Stimulated activated CD8-positive, alpha-beta memory T cell treated with anti-CD3 and anti-CD28 coated beads, Interleukin-2, amount 100 ng/mL, for 1 hour (primary cell): ENCODE results near the gene ZNF618.

Experiments used
- DNase-seq, 2 donors: peaks; one replicate each; pipeline ENCODE4 v3.0.0-alpha.2; 2020; ENCODE audit warnings: low read depth in 2 of 2

Gene ZNF618

DNA sequence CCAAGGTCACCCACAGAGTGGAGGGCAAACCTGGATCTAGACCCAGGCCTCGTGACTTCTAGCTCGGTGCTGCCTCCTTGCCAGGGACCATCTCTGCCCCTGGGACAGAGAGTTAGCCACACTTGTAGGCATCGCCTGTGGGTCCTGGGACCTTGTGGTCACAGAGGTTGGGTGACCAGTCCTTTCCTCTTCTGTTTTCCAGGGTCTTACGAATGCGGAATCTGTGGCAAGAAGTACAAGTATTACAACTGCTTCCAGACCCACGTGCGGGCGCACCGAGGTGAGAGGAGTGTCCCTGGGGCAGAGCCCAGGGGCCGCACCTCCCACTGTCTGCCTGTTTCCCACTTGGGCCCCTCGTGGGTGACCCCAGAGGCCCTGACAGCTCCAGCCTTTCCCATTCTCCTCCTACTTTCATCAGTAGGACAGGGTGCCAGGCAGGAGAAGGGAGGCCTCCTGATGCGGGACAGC, 125.7 kb downstream of the ZNF618 start:
- DNase-seq: no peak

DNA sequence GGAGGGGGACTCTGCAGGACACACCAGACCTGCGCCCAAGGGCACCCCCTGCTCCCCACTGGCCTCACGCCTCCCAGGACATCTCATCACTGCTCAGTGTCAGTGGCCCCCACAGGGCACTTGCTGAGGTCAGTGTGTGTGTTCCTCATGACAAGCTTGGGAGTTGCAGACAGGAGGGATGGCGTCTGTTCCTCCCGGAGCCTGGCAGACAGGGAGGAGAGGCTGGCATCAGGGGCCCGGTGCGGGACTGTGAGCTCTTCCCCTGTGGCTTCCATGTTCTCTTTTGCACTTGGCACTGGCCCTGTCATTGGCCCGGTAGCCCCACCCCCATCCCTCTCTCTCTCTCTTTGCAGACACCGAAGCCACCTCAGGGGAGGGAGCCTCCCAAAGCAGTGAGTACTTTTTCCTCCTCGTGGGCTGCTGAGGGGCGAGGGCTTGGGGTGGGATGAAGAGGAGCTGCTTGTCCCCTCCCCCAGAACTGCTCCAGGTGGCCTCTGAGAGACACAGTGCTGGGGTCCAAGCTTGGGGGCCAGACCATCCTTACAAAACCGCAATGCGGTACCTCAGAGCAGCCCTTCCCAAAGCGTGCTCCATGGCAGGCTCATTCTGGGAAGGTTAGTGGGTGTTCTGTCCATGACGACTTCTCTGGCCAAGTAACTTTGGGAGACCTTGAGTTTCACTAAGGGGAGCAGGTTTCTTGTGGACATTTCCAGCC, 126.3 kb downstream of the ZNF618 start:
- DNase-seq: no peak

DNA sequence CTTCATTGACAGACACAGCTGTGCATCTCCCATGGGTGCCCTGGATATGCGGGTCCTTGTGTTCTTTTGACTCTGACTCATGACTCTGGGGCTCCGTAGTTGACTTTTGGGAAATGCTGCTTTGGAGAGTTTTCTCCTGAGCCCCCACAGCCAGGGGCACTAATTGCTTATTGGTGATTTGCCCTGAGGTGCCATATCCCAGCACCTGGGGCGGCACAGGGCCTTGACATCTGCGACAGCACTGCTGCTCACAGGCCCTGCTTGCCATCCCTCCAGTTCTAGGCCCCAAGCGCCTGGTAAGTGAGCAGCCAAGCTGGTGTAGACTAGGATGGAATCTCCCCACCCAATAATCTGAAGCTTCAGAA, 126.9 kb downstream of the ZNF618 start:
- no peak for DNase-seq

DNA sequence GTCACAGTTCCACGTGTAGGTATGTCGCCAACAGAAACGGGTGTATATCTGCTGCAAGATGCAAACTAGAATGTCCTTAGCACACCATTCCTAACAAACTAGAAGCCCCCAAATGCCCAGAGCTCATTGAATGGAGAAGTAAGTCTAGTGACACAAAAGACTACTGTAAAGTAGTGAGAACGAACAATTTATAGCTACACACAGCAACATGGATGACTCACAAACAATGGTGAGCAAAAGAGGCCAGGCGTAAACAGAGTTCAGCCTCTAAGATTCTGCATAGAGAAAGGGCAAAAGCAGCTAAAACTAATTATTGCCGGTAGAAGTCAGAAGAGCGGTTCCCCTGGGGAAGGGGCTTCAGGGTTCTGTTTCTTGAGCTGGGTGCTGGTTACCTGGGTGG, 127.2 kb downstream of the ZNF618 start:
- DNase-seq: no peak

DNA sequence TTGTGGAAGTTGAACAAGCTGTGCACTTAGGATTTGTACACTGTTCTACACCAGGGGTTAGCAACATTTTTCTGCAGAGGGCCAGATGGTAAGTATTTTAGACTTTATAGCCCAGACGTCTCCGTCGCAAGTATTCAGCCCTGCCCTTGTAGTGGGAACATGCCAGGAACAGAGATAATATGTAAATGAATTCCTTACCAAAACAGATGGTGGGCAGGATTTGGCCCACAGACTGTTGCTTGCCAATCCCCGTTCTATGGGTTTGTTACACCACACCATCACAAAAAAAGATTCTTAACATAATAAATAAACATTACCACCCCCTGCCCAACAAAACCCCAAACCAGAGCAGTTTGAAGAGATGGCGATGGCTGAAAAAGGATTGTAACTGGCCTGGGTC, 127.6 kb downstream of the ZNF618 start:
- no peak for DNase-seq

DNA sequence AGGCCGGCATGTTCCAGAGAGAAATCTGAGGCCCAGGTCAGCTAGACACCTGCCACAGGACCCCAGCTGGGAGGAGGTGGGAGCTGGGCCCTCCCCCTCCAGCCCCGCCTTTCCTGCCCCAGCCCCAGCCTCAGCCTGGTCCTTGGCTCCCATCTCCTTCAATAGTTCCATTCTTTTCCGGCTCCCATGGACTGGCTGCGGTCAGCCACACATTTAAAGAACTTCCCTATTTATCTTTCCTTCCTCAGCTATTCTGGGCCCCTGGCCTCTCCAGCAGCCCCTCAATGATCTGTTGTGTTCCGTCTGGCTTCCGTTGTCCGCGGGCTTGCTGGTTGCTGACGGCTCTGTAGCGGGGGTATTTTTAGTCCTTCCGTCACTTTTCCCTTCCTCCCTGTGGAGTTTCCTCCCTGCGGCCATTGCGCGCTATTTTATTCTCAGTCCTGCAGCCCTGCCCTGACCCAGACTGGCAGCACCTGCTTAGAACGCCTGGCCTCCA, 128.2 kb downstream of the ZNF618 start:
- no peak for DNase-seq

DNA sequence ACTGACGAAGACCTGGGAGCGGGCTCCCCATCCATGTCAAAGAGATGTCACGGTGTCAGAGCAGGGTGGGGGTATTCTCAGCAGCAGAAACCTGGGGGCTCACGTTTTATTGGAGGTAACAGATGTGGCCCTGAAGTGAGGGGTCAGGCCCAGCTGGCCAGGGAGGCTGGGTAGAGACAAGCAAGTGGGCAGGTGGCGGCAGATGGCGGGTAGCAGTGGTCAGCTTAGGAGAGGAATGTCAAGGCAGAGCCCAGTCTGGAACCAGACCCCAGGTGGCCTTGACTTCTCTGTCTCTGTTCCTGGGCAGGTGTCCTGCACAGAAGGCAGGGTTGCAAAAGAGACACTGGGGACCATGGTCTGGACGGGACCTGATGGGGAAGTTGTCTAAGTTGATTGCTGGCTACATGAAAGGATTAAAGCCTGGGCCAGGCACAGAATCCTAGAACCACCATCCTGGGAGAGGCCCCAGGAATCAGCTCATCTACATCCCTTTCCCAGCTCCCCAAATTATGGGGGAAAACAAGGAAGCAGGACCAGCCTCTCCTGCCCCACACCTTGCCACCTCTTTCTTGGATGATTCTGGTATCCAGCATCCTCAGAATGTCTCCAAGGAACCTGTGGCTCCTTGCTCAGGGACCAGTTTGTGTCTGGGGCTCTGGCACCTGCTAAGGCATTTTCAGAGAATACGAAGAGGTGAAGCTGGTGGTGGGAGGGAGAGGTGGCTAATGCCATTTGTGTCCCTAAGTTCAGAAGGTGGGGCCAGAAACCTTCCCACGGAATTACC, 129.5 kb downstream of the ZNF618 start:
- DNase-seq: no peak

DNA sequence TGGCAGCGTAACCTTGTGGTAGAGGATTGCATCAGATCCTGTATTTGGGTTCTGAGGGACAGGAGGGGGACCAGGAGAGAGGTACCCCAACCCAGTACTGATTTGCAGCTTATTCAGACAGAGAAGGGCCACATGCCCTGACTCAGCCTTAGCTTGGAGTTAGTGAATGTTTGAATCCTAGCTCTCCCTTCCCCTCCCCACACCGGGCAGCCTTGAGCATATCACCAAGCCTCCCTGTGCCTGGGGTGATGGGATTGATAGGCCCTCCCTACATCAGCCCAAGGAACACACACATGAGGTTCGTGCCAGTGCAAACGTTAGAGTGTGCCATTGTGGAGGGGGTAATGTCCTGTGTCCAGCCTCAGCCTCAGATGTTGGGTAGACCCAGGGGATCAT, 130.0 kb downstream of the ZNF618 start:
- DNase-seq: no peak

DNA sequence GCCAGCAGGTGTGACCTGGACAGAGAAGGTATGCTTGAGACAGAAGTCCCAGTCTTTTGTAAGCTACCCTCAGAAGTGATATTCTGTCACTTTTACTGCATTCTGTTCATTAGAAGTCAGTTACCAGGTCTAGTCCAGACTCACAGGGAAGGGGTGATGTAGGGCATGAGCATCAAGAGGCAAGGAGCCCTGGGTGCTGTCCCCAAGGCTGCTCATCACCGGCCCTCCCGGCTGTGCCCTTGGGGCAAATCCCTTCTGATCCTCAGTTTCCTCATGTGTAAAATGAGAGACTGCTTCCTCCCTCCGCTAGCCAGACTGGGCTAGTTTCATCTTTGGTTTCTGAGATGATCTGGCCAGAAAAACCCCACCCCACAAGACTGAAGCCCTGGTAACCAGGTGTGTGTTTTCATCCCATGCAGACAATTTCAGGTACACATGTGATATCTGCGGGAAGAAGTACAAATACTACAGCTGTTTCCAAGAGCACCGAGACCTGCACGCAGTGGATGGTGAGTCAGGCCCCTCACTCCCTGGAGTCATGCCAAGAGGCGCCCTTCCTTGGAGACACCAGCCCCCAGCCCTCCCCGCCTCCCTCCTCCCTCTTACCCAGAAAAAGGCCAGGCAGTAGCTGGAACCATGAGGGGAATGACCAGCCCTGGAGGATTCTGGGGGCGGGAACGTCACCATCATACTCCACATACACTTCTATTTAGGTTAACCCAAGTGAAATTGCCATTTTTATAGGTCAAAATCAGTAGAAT, 131.0 kb downstream of the ZNF618 start:
- no peak for DNase-seq

DNA sequence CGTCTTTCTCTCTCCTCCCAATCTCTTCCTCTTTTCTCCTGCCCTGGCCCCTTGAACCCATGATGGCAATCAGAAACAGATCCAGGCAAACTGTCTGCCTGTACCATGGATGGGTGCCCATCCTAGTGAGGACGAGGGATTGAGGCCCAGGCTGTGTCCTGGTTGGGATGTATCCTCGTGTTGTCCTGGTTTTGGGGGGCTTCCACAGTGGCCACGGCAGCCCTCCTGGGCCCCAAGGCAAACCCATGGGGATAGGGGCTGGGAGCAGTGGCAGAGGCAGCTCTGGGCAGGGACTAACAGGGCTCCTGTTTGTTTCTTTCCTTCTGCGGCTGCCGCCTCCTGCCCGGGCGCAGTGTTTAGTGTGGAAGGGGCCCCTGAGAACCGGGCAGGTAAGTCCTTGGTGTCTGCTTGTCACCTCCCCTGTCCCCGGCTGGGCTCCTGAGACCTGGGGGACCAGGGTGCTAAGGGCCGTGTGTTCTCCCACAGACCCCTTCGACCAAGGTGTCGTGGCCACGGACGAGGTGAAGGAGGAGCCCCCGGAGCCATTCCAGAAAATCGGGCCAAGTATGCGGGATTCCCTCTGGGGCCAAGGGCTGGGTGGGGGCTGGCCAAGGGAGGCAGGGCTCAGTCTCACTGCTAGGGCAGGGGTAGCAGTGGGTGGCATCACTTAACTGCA, 132.0 kb downstream of the ZNF618 start:
- no peak for DNase-seq

DNA sequence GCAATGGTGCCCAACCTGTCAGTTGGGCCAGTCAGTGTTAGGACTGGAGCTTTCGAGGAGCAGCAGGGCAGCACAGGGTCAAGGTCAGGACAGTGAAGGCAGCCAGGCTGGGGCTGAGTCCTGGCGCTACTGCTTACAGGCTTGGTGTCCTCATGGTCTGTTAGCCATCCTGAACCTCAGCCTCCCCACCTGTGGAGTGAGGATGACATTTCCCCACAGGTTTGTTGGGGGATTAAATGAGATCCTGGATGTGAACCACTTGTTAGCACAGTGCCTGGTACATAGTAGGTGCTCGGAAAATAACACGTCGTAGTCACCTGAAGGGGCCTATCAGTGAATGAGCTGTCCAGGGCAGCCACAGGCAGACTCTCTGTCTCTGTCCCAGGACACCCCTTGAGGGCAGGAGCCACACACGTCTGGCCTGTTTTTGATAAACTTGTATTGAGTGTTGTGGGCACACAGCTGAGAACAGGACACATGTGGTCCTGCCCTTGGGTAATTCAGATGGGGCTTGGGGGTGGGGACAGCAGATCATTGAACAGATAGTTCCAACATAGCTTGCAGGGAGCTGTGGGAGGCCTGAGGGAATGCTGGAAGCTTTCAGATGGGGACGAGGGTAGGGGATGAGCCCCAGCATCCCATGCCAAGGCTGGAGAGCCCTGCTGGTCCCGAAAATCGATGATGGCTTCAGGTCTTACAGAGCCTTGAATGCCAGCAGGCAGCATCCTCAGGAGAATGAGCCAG, 132.7 kb downstream of the ZNF618 start:
- DNase-seq: no peak

DNA sequence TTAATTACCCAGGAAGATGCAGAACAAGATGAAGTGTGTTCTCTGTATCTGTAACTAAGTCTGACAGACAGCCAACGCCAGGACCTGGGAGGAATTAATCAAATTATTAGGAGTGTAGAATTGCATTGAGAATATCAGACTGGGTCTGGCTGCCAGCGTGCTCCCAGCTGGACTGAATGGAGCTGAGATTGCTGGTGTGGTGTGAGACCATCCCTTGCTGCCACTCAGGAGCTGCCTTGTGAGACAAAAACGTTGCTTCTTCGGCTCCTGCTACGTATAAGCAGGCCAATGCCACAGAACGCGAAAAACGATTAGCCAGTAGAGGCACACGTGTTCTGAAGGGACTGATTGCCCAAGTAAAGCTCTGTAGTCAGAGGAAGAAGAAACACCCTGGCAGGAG, 135.2 kb downstream of the ZNF618 start:
- no peak for DNase-seq

DNA sequence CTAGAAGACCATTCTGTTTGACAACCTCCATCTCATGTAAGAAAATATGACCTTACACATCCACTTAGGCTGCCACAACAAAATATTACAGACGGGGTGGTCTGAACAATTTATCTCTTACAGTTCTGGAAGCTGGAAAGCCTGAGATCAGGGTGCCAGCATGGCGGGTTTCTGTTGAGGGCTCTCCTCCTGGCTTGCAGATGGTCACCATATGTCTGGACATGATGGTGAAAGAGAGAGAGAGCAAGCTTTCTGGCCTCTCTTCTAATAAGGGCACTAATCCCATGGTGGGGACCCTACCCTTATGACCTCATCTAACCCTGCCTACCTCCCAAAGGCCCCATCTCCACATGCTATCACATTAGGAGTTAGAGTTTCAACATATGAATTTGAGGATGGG, 136.0 kb downstream of the ZNF618 start:
- no peak for DNase-seq

DNA sequence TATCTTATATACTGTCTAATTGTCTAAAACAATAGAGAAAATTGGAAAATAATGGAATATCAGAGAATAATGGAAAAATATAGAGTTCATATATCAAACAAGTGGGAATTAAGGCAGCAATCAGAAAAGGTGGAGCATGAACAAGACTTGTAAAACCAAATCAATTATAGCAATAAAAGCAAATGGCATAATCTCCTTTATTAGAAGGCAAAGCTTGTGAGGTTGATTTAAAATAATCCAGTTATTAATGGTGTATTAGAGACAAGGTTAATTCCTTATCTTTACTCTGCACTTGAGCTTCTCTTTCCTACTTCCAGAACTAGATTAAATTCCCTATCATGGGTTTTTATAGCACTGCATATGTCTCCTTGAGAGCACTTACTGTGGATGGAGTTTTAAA, 137.9 kb downstream of the ZNF618 start:
- DNase-seq: no peak

DNA sequence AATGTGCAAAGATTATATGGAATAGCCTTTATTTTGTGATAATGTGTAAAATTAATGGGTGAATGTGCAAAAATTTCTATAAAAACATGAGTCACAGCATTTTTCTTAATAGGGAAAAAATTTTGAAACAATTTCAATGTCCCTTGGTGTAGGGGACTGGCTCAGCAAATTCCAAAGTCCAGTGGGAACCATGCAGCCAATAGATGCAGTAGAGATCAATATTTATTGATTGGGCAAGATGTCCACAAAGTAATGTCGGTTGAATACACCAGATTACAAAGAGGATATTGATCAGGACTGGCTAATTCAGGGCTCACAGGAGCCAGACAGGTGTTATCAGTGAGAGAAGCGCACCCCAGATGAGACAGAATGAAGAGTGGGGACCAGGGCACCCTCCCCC, 139.5 kb downstream of the ZNF618 start:
- DNase-seq: no peak

DNA sequence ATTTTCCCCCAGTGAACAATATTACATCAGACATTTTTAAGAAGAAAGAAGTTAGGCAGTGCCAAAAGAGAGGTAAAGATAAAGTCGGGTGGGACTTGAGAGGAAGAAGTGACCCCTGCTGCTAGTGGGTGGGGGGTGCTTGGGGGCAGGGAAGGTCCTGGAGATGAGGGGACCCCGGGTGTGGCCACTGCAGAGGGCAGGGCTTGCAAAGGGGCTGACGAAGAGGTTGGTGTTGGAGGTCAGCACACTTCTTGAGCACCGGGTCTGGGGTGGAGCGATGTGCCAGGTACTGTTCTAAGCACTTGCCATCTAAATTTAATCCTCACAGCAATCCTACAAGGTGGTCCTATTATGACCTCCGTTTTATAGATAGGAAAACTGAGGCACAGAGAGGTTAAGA, 140.0 kb downstream of the ZNF618 start:
- DNase-seq: no peak

DNA sequence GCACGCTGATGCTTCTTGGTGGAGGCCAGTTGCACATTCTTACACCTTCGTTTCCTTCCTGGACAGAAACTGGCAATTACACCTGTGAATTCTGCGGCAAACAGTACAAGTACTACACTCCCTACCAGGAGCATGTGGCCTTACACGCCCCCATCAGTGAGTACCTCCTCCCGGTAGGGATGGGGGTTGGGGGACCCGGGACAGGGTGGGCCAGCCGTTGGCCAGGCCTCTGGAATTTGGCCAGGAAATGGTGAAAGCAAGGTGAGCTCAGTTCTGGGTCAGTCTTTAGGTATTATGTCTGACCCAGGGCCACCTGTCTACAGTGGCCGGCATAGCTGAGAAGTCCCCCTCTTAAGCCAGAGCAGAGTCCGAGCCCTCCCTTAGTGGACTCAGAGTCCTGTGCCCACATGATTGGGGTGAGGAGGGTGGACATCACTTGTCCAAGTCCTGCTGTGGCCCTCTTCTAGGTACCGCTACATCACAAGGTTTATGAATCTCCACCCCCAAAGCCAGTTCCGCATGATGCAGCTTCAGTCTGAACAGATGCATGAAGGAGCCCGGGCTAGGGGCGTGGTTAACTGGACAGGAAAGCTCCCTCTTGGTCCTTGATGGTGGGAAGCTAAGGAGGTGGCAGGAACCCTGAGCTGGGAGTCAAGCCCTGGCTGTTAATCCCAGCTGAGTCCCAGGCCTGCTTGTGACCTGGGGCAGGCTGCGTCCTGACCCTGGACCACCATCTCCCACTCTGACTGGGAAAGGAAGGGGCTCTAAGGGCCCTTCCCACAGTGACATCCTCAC, 140.7 kb downstream of the ZNF618 start:
- no peak for DNase-seq

DNA sequence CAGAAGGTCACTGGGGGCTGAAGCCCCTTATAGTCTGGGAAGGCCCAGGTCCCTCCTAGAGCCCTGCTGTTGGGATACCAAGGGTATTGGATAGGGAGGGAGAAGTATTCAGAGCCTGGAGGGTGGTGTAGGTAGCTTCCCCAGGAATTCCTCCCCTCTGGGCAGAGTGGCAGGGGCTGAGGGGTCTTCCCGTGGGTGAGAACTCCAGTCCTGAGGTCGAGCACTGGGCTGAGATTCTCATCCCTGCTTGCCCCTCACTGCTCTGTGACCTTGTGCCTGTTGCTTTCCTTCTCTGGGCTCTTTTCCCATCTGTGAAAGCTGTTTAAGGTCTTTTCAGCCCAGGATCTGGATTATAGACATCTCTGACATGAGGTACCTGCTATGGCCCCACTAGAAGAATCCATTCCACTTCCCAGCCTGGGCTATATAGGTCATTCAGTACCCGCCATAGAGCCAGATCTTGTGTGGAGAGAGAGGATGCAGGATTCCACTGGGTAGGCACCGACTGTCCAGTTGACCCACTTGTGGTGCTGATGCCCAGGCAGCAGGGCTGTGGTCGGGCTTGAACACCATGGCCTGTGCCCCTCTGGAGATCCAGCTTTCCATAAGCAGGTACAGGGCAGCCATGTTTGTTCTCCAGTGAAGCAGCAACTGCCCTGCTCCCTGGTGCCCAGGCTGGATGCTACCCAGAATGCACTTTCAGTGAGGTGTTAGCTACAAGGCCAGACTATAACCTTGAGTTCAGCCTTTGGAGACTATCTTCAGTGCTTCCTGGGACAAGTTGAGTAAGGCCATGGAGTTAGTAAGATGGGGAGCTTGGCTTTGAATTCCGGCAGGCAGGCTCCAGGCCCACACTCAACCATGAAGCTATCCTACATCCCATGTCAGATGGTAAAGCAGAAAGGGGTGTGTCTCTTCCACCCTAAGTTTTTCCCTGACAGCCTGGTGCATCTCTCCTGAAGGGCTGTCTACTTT, 141.9 kb downstream of the ZNF618 start:
- DNase-seq: no peak

DNA sequence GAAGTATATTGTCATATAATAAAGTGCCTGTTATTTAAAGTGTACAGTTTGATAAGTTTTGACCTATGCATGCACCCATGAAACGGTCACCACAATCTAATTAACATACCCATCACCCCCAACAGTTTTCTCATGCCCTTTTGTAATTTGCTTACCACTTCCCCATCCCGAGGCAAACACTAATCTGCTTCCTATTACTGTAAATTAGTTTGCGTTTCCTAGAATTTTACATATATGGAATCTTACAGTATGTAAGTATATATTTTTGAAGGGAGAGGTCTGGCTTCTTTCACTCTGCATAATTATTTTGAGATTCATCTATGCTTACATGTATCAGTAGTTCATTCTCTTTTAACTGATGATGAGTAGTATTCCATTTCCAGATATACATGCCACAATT, 145.5 kb downstream of the ZNF618 start:
- no peak for DNase-seq
